NCI-H187 (cell line): ENCODE results near the gene ADAMTS14.
"Not testable (repeated sequence)": the region's sequence is repeated elsewhere in the genome, so short reads cannot be mapped to it uniquely, and the experiment has no call there.

Experiments
- DNase-seq, 2 experiments: peaks; one replicate each; lab custom pipeline; 2025; lab: John Stamatoyannopoulos, UW

ADAMTS14 gene

DNA sequence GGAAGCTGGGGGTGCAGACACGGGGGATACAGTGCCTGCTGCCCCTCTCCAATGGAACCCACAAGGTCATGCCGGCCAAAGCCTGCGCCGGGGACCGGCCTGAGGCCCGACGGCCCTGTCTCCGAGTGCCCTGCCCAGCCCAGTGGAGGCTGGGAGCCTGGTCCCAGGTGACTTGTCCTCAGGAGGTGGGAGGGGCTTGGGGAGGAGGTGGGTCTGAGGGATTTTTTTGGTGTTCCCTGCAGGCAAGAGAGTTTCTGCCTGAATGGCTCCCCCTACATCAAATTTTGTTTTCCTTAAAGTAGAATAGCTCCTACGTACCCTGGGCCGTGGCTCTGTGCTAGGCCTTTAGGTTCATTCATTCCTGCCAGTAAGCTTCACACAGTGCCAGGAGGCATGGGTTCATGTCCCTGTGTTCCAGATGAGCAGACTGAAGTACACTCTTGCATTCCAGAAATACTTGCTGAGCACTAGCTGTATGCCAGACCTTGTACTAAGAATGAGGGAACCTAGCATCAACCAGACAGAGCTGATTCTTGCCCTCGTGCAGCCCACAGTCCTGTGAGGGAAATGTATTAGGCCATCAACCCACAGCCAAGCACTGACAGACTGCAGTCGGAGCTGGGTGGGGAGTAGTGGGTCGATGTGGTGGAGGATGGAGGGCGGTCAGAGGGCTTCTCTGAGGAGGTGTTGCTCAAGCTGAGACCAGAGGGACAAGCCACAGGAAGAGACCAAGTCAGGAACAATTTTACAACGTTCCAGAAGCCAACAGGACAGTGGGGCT, 81.7 kb downstream of the ADAMTS14 start:
- DNase-seq, result no peak

DNA sequence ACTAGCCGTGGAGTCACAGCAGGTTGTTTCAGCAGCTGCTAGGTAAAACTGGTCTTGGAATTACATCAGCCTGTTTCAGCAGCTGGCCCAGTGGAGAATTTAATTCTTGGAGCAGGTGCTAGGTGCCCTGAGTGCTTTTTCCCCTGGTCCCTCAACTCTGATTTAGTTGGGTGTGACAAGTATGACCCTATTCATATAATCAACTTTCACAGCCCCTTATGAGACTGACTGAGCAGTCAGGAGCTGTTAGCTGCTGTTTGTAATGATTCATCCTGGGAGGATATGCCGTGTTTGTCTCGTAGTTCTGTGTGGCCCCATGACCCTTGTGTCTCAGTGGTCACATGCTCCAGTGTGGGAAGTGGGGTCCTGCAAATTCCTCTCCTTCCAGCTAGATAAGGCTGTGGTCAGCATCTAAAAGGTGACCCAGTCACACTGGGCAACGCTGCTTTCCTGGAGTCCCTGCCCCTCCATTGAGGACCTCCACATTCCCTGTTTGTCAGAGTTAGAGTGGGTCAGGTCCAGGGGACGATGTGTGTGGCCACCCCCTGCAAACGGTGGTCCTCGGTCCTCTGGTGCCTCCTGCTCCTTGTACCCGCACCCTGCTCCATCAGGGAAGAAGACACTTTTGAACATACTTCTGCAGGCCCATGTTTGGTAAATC, 84.5 kb downstream of the ADAMTS14 start:
- DNase-seq, result no peak

DNA sequence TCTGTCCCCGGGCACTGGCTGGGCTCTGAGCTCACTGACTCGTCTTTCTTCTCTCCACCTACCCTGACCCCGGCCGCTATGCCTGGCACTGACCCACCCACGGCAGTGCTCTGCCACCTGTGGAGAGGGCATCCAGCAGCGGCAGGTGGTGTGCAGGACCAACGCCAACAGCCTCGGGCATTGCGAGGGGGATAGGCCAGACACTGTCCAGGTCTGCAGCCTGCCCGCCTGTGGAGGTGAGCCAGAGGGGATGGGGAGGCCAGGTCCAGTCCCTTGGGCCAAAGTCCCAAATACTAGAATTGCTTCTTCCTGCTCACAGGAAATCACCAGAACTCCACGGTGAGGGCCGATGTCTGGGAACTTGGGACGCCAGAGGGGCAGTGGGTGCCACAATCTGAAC, 85.5 kb downstream of the ADAMTS14 start:
- DNase-seq, result no peak

DNA sequence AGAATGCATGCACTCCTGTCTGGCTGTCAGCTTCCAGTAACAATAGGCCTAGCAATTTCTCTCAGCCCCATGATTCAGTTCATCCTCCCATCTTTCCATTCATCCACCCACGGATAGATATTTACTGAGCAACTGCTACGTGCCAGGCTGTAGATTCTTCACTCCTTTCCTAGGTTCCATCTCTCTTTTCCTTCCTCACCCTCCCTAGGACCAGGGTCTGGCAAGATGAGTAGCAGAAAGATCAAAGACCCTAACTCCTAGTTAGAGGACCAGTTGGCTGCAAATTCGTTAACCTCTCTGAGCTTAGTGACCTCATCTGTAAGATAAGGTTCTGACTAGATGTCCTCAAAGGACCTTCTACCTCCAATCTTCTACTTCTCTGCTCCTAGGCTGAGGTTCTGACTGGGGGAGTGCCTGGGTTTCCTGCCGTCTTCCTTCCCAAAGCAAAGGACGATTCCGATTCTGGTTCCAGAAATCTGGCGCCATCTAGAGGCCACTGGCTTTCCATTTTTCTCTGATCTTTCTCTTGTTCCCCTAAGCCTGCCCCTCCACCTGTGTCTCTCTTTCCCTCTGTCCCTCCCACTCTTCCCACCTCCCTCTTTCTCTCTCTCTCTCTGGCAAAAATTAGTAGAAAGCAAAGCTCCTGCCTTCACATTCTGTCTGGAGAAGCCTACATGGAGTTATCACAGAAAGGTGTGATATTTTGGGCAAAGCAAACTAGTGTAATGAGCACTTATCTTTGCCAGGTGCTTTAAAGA, 86.6 kb downstream of the ADAMTS14 start:
- peak; percentile 6 to 11 for DNase-seq

DNA sequence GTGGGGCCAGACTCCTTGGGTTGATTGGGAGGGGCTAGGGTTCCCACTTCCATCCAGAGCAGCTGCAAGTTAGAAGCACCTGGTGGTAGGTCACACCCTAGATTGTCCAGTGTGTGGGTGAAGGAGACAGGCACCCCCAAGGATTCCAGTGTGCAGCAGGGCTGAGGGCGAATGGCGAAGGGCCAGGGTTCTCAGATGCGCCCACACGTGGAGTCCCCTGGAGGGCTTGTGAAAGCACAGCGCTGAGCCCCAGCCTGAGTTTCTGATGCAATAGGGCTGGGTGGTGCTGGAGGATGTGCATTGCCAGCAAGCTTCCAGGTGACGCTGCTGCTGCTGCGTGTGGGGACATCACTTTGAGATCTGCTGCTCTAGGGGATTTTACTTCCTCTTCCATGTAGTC, 87.5 kb downstream of the ADAMTS14 start:
- no peak for DNase-seq

DNA sequence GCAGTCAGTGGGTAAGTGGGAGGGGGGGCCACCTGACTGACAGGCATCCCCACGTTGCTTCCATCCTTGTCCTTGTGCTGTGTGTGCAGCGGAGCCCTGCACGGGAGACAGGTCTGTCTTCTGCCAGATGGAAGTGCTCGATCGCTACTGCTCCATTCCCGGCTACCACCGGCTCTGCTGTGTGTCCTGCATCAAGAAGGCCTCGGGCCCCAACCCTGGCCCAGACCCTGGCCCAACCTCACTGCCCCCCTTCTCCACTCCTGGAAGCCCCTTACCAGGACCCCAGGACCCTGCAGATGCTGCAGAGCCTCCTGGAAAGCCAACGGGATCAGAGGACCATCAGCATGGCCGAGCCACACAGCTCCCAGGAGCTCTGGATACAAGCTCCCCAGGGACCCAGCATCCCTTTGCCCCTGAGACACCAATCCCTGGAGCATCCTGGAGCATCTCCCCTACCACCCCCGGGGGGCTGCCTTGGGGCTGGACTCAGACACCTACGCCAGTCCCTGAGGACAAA, 88.0 kb downstream of the ADAMTS14 start:
- DNase-seq, result no peak

DNA sequence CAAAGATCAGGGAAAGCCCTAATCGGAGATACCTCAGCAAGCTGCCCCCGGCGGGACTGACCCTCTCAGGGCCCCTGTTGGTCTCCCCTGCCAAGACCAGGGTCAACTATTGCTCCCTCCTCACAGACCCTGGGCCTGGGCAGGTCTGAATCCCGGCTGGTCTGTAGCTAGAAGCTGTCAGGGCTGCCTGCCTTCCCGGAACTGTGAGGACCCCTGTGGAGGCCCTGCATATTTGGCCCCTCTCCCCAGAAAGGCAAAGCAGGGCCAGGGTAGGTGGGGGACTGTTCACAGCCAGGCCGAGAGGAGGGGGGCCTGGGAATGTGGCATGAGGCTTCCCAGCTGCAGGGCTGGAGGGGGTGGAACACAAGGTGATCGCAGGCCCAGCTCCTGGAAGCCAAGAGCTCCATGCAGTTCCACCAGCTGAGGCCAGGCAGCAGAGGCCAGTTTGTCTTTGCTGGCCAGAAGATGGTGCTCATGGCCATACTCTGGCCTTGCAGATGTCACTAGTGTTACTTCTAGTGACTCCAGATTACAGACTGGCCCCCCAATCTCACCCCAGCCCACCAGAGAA, 88.8 kb downstream of the ADAMTS14 start:
- DNase-seq, result no peak

DNA sequence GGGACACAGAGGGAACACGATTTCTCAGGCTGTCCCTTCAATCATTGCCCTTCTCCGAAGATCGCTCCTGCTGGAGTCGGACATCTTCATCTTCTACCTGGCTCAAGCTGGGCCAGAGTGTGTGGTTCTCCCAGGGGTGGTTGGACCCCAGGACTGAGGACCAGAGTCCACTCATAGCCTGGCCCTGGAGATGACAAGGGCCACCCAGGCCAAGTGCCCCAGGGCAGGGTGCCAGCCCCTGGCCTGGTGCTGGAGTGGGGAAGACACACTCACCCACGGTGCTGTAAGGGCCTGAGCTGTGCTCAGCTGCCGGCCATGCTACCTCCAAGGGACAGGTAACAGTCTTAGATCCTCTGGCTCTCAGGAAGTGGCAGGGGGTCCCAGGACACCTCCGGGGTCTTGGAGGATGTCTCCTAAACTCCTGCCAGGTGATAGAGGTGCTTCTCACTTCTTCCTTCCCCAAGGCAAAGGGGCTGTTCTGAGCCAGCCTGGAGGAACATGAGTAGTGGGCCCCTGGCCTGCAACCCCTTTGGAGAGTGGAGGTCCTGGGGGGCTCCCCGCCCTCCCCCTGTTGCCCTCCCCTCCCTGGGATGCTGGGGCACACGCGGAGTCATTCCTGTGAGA, 89.5 kb downstream of the ADAMTS14 start:
- no peak for DNase-seq

DNA sequence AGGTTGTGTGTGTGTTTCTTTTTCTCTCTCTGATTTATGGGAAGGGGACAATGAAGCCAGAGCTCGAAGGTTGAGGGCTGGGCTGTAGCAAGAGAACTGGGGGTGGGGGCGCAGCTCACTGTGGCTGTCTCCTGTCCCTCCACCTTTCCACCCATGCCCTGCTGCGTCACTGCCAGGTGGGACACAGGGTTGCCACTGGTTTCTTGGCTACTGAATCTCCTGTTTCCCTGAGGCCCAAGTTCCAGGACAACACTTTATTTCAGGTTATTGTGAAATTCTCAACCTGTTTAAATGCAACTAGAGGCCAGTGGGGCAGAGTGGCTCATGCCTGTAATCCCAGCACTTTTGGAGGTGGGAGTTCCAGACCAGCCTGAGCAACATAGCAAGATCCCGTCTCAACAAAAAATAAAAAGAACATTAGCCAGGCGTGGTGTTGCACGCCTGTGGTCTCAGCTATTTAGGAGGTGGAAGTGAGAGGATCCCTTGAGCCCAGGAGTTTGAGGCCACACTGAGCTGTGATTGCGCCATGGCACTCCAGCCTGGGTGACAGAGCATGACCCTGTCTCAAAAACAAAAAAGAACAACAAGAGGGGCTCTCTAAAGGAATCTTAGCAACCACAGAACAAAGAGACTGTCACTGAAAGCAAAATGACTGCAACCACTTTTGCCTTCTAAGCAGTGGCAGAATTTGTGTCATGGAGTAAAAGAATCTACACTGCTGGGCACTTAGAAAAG, 90.3 kb downstream of the ADAMTS14 start:
- no peak for DNase-seq

DNA sequence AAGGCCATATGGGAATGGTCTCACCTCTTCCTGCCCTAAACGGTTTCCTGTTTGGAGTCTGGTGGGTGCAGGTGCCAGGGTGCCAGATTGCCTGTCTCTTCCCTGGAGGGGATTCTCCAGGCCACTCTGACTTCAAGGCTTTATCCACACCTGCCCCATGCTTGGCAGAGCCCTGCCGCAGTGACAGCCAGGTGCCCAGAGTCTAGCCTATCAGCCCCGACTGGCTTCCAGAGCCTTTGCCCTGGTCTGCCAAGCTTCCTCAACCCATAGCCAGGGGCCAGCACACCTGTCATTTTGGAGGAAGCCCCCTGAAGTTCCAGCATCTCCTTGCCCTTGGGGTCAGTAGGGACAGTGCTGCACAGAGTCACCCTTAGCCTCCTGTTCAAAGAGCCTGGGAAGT, 91.3 kb downstream of the ADAMTS14 start:
- DNase-seq, result no peak

DNA sequence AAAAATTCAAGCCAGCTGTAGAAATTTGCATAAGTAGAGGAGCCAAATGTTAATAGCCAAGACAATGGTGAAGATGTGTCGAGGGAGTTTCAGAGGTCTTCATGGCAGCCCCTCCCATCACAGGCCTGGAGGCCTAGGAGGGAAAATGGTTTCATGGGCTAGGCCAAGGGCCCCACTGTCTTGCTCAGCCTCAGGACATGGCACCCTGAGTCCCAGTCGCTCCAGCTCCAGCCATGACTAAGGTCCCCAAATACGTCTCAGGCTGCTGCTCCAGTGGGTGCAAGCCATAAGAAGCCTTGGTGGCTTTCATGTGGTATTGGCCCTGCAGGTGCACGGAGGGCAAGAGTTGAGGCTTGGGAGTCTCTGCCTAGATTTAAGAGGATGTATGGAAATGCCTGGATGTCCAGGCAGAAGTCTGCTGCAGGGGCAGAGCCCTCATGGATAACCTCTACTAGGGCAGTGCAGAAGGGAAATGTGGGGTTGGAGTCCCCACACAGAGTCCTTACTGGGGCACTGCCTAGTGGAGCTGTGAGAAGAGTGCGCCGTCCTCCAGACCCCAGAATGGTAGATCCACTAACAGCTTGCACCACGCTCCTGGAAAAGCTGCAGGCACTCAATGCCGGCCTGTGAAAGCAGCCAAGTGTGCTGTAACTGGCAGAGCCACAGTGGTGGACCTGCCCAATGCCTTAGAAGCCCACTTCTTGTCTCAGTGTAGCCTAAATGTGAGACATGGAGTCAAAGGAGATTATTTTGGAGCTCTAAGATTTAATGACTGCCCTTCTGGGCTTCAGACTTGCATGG, 93.7 kb downstream of the ADAMTS14 start:
- no peak for DNase-seq

DNA sequence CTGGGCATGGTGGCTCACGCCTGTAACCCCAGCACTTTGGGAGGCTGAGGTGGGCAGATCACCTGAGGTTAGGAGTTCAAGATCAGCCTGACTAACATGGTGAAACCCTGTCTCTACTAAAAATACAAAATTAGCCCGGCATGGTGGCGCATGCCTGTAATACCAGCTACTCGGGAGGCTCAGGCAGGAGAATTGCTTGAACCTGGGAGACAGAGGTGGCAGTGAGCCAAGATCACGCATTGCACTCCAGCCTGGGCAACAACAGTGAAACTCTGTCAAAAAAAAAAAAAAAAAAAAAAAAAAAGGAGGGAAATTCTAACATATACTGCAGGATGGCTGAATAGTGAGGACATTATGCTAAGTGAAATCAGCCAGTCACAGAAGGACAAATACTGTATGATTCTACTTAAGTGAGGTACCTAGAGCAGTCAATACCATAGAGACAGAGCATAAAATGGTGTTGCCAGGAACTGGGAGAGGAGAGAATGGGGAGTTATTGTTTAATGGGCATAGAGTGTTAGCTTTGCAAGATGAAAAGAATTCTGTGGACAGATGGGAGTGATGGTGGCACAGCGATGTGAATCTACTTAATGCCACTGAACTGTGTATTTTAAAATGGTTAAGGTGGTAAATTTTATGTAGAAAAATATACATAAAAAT, 95.8 kb downstream of the ADAMTS14 start:
- not testable (repeated sequence) for DNase-seq

DNA sequence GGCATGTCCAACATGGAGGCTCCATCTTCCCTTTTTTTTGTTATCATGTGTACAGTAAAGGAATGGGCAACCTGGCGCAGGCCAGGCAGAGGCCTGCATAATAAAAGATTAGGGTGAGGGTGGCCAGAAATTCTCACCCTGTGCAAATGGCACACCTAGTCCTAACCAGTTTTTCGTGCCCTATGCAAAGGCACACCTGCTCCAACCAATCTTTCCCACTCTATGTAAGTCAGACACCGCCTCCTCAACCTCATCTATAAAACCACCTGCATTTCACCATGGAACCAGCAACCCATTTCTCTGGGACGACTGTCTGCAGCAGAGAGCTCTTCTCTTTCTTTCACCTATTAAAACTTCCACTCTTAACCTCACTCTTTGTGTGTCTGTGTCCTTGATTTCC, 96.8 kb downstream of the ADAMTS14 start:
- no peak for DNase-seq

DNA sequence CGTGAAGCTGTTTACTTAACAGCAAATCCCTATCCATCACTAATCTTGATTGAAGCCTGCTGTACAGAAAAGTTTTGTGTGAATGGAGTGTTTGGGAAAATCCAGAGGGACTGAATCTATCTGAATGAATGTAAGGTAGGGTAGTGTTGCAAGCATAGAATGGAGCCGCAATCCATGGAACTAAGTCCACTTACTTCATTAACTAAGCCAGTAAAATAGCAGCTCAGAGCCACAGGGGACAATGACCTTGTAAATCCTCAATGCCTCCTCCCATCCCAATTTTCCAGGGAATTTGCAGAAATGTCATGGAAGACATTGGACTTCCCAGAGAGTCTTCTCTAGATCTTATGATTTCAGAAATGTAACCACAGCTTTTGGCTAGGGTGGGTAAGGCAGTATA, 97.7 kb downstream of the ADAMTS14 start:
- DNase-seq, result no peak

DNA sequence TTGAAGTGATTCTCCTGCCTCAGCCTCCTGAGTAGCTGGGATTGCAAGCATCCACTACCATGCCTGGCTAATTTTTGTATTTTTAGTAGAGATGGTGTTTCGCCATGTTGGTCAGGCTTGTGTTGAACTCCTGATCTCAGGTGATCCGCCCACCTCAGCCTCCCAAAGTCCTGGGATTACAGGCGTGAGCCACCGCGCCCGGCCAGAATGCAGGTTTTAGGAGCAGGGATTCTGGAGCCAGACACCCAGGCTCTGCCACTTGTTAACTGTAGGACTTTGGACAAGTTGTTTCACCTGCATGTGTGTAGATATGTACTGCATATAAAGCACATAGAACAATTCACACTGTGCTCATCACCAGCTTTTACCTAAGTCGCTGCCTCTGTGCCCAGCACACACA, 98.2 kb downstream of the ADAMTS14 start:
- DNase-seq, result not testable (repeated sequence)

DNA sequence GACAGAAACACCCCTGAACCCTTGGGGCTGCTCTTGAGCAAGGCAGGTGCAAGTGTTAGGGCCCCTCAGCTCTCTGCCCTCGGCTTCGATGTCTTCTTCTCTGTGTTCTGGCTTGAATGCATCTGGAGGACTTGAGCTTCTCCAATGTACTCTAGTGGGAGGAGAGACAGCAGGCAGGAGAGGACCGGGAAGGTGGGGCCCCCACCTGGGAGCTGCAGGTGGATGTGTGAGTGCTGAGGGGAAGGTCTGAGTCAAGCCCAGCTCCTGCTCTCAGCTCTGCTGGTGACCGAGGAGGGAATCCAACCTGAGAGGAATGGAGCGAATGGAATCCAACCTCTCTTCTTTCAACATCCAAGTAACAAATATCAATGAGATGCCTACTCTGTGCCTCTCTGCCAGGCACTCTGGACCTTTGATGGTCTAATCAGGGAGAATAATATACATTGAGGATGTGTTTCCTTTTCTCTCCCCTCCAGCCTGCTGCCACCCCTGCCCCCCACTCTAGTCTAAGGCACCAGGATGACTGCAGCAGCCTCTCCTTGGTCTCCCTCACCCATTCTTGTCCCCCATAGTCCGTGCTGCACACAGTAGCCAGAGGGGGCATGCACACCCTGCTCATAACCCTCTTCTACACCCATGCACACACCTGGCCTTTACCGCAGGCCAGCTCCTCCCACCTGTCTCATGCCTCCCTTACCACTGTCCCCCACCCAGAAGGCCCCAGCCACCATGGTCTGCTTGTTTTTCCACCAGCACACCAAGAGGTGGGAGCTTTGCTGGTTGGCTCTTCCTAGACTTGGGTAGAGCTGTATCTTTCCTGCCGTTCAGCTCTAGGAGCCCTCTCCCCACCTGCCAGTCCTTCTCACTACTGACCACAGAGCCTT, 99.2 kb downstream of the ADAMTS14 start:
- DNase-seq, result no peak

DNA sequence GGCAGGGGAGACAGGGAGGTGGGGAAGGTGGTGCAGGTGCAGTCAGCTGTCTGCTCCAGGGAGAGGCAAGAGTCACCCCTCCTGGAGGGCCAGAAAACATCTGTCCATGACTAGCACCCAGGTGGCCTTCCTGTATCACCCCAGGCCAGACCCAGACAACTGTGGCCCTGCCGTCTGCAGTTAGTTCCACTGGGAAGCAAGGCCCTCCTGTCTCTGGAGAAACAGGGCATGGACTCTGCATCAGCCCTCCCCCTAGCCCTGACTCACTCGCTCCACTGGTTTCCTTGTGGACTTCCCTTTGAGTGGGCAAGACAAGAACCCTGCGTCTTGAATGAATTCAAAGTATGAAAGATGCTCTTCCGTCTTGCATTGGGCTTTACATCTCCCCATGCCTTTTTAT, 100.3 kb downstream of the ADAMTS14 start:
- DNase-seq, result no peak

DNA sequence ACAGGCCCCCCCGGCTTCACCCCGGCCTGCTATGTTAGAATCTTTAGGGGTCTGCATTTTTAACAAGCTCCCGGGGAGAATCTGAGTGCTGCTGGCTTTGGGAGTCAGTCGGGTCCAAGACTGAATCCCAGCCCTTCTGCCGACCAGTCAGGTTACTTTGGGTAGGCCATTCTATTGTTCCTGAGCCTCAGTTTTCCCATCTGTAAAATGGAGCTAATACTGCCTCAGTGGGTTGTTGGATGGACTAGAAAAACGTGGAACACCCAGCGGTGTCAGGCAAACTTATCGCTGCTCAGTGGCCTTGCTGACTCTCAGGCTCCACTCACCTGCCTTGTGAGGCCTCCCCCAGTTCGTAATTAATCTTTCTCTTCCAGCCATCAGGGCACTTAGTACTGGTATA, 101.2 kb downstream of the ADAMTS14 start:
- no peak for DNase-seq
